ENCODE measurements around the gene KRABD2.
A peak's percentile ranks its signal among the peaks of the same experiment; 100 is the strongest.

Gene KRABD2

DNA sequence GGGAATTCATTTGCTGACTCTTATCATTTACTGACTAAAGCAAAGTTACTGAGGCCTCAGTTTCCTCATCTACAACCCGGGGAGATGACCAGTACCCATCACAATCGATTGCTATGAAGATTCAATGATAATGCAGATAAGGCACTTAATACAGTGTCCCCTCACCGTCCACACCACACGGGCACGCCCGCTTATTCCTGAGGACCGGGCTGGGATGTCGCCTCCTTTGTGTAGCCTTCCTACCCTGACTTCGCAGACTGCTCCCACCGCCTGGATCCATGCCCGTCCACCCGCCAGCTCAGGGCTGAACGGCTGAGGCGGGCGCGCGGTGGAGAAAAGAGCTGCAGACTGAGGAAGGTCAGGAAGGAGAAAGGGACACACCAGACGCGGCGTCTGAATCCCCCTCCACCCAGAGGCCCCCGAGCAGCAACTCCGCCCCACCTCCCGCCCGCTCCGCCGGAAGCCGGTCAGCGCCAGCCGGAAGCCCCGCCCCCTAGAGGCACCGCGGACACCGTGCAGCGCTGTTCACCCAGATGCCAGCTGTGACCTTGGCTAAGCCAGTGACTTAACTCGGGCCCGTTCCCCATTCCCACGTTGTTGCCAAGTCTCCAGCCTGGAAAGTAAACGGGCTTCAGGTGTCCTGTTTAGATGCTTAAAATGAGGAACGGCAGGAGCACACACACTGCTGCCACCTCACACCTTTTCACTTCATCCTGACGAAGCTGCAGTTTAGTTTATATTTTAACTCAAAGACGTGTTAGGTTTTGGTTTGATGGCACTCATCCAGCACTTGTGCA, at the start of gene KRABD2:
Gene KRABD2, minus strand, starts transcription at position 434 of the 797 bp plus-strand sequence.
- Histone ChIP-seq H3K4me3 (peak within 1 kb of the TSS; percentile 67 to 79), H3K9me3 (no peaks in the 10 kb centered on the region), H3K27me3 (no peaks in the 10 kb centered on the region), H3K4me1 (peaks cover 0 to 32% (median 24%) of the 10 kb centered on the region in 4 donors), H3K27ac (peak within 1 kb of the TSS; percentile 81 to 89), H3K36me3 (peaks cover 38 to 45% (median 44%) of the 10 kb centered on the region in 3 donors)
- peak; percentile 82 to 92 for DNase-seq
- intact Hi-C loops (cut with DNase I; ENCODE audit: low total_unique reads), result no loop called here
- TF ChIP-seq, protein P1, sequence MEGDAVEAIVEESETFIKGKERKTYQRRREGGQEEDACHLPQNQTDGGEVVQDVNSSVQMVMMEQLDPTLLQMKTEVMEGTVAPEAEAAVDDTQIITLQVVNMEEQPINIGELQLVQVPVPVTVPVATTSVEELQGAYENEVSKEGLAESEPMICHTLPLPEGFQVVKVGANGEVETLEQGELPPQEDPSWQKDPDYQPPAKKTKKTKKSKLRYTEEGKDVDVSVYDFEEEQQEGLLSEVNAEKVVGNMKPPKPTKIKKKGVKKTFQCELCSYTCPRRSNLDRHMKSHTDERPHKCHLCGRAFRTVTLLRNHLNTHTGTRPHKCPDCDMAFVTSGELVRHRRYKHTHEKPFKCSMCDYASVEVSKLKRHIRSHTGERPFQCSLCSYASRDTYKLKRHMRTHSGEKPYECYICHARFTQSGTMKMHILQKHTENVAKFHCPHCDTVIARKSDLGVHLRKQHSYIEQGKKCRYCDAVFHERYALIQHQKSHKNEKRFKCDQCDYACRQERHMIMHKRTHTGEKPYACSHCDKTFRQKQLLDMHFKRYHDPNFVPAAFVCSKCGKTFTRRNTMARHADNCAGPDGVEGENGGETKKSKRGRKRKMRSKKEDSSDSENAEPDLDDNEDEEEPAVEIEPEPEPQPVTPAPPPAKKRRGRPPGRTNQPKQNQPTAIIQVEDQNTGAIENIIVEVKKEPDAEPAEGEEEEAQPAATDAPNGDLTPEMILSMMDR (IDR thresholded peaks at IDR 0.05), result peak; percentile 42 to 58

DNA sequence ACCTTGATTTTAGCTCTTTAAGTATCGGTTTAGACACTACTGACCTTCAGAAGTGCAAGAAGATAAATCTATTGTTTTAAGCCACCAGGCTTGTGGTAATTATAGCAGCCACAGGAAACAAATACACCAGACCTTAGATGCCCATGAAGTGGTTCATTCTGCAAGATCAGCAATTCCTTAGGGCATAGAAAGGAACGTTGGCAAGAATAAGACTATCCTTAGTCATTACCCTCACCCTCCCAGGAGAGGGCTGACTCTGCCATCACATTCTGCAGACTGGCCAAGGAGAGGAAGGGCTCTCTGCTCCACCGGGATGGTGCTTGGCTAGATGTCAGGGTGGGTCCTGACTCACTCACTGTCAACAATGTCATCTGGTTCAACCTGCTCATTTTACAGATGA, 45.1 kb upstream of the KRABD2 start:
- Histone ChIP-seq H3K4me1 (peaks cover 0 to 6% (median 2%) of the 10 kb centered on the region in 4 donors), H3K27ac (no peak overlapping the region), H3K27me3 (no peaks in the 10 kb centered on the region), H3K4me3 (no peak overlapping the region), H3K9me3 (no peaks in the 10 kb centered on the region), H3K36me3 (no peaks in the 10 kb centered on the region)
- intact Hi-C loops (cut with DNase I; ENCODE audit: low total_unique reads), result no loop called here
- TF ChIP-seq, protein P1 (IDR thresholded peaks at IDR 0.05), result no peak
- no peak for DNase-seq

DNA sequence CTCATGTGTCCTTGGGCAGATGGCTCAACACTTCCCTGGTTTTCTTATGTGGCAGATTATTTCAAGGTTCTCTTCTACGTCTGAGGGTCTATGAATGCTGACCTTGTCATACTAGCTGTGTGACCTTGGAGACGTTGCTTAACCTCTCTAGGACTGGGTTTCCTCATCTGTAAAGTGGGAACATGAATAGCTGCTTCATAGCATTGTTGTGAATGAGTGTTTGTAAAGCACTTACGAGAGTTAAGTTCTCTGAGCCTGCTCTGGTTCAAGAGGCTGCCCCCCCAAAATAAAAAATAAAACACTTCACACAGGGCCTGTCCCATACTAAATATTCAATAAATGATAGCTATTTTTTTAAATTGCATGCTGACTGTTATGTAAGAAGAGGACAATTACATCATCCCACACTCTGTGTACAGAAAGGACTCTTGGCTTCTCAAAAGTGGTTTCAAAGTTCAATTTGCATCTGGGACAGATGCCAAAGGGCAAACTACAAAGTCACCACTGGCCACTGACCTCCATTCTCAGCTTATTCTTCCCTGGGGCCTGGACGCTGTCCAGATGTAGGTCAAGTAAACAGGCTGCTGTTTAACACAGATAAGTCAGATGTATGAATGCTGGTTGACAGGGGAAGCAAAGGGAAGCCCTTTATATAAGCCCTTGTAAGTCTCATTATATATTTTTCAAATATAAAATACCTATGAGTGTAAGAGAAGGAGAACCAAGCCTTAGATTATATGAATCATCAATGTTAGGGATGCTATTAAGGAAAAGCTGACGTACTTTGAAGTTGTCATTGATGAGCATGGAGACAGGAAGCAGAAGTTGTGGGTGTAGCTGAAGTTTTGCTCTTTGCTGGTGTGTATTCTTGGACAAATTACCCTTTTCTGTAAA, 43.8 kb upstream of the KRABD2 start:
- peak in 1 of 2 donors; percentile 29 for DNase-seq
- H3K9me3 ChIP-seq, result no peaks in the 10 kb centered on the region
- intact Hi-C loops (cut with DNase I; ENCODE audit: low total_unique reads), result no loop called here
- peaks cover 0 to 6% (median 2%) of the 10 kb centered on the region in 4 donors for H3K4me1 ChIP-seq
- no peaks in the 10 kb centered on the region for H3K36me3 ChIP-seq
- TF ChIP-seq, protein P1 (IDR thresholded peaks at IDR 0.05), result no peak
- peaks cover 0 to 7% of the 10 kb centered on the region in 2 donors for H3K27me3 ChIP-seq
- H3K4me3 ChIP-seq, result no peak overlapping the region
- no peak overlapping the region for H3K27ac ChIP-seq

GRCh38 chr17:8419305-8419704, 42.8 kb upstream of the KRABD2 start:
- H3K36me3 ChIP-seq, result no peaks in the 10 kb centered on the region
- peaks cover 0 to 6% (median 2%) of the 10 kb centered on the region in 4 donors for H3K4me1 ChIP-seq
- no peaks in the 10 kb centered on the region for H3K9me3 ChIP-seq
- no peak for DNase-seq
- TF ChIP-seq, protein P1 (IDR thresholded peaks at IDR 0.05), result no peak
- H3K27ac ChIP-seq, result no peak overlapping the region
- intact Hi-C loops (cut with DNase I; ENCODE audit: low total_unique reads), result loop anchor here (10.0 kb wide), 1 partner anchor 325 kb away; the partner anchor contains the start of gene CCDC42
- no peak overlapping the region for H3K4me3 ChIP-seq
- peaks cover 0 to 7% of the 10 kb centered on the region in 2 donors for H3K27me3 ChIP-seq

GRCh38 chr17:8418471-8418870, 42.0 kb upstream of the KRABD2 start:
- TF ChIP-seq, protein P1 (IDR thresholded peaks at IDR 0.05), result no peak
- no peak overlapping the region for H3K4me3 ChIP-seq
- peaks cover 0 to 6% (median 2%) of the 10 kb centered on the region in 4 donors for H3K4me1 ChIP-seq
- intact Hi-C loops (cut with DNase I; ENCODE audit: low total_unique reads), result loop anchor here (10.0 kb wide), 1 partner anchor 326 kb away; the partner anchor contains the start of gene CCDC42
- no peak for DNase-seq
- H3K36me3 ChIP-seq, result no peaks in the 10 kb centered on the region
- H3K27me3 ChIP-seq, result peaks cover 0 to 7% of the 10 kb centered on the region in 2 donors
- H3K9me3 ChIP-seq, result no peaks in the 10 kb centered on the region
- no peak overlapping the region for H3K27ac ChIP-seq
